ENCODE results near the gene ZP3.
A peak's percentile ranks its signal among the peaks of the same experiment; 100 is the strongest.
"Not testable (repeated sequence)": the region's sequence is repeated elsewhere in the genome, so short reads cannot be mapped to it uniquely, and the experiment has no call there.

The ZP3 gene

DNA sequence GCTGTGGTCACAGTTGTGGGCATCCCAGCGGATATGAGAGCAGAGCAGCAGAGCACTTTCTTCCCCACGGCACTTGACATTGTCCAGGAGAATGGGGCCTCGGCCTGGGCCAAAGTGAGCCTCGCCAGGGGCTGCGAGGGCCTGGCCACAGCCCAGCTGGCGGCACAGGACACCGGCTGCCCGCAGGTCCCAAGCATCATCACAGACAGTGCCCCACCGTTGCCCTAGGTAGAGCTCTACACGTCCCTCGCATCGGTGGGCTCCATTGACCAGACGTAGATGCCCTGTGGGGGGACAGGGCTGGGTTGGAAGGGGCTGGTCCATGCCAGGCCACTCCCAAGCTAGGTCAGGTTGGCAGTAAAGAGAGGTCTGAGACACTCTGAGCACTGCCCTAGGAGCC lies 34.7 kb upstream of the ZP3 start:
- Histone ChIP-seq H3K9ac (peak overlapping the region in 5 of 11 experiments; percentile 20 to 69 (median 59); a peak in 5 of 22 replicates), H3K9me3 (replicated peaks in 1 of 11) (no peaks in the 10 kb centered on the region), H4K20me1 (no peaks in the 10 kb centered on the region), H3K36me3 (no peaks in the 10 kb centered on the region), H3K4me3 (no peak overlapping the region), H3K4me1 (peaks cover 37 to 52% (median 43%) of the 10 kb centered on the region in 10 experiments), H3K27ac (peak overlapping the region in 10 of 11 experiments; percentile 29 to 85 (median 66); a peak in 16 of 22 replicates), H3K4me2 (peak overlapping the region in 10 of 11 experiments; percentile 40 to 83 (median 71); a peak in 17 of 22 replicates), H3K27me3 (no peaks in the 10 kb centered on the region)
- no peak for TF ChIP-seq Cebpa-rat (IDR thresholded peaks at IDR 0.05)

DNA sequence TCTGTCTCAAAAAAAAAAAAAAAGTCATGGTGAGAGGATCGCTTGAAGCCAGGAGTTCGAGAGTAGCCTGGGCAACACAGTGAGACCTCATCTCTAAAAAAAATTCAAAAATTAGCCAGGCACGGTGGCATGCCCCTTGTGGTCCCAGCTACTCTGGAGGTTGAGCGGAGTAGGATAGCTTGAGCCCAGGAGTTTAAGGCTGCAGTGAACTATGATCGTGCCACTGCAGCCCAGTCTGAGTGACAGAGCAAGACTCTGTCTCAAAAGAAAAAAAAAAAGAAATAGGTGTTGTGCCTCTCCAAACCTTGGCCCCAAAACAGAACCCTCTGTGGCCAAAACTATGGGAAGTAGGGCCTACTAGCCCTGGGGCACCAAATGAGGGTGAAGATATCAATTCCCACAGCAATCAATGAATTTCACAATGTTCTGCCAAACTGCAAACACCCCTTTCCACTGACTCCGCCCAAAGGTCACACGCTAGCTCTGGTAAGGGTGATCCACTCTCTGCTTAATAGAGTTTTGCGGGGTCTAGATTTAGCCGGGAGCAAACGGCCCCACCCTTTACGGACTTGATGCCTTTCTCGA lies 32.1 kb upstream of the ZP3 start:
- Histone ChIP-seq H3K4me1 (peaks cover 37 to 64% (median 52%) of the 10 kb centered on the region in 10 experiments), H3K36me3 (no peaks in the 10 kb centered on the region), H3K27me3 (no peaks in the 10 kb centered on the region), H3K27ac (peak overlapping the region; percentile 31 to 90 (median 84); a peak in 21 of 22 replicates), H3K4me2 (peak overlapping the region; percentile 59 to 100 (median 98)), H3K9me3 (replicated peaks in 1 of 11) (no peaks in the 10 kb centered on the region), H3K9ac (peak overlapping the region; percentile 36 to 91 (median 83); a peak in 20 of 22 replicates), H3K4me3 (peak overlapping the region; percentile 60 to 81 (median 70); a peak in 18 of 20 replicates), H4K20me1 (no peaks in the 10 kb centered on the region)
- peak in 2 of 11 experiments; percentile 13 to 58; a peak in 2 of 22 replicates for TF ChIP-seq Cebpa-rat (IDR thresholded peaks at IDR 0.05)

- Histone ChIP-seq H3K4me1 (peaks cover 34 to 65% (median 53%) of the 10 kb centered on the region in 10 experiments), H3K9me3 (replicated peaks in 1 of 11) (no peaks in the 10 kb centered on the region), H4K20me1 (no peaks in the 10 kb centered on the region), H3K4me2 (peak overlapping the region; percentile 94 to 100 (median 98)), H3K9ac (peak overlapping the region; percentile 75 to 91 (median 84)), H3K27ac (peak overlapping the region; percentile 65 to 90 (median 84)), H3K27me3 (no peaks in the 10 kb centered on the region), H3K36me3 (no peaks in the 10 kb centered on the region), H3K4me3 (peak overlapping the region; percentile 60 to 81 (median 70))
- no peak for TF ChIP-seq Cebpa-rat (IDR thresholded peaks at IDR 0.05)
Measured at GRCh38 chr7:76393116-76394031, 31.4 kb upstream of the ZP3 start.

DNA sequence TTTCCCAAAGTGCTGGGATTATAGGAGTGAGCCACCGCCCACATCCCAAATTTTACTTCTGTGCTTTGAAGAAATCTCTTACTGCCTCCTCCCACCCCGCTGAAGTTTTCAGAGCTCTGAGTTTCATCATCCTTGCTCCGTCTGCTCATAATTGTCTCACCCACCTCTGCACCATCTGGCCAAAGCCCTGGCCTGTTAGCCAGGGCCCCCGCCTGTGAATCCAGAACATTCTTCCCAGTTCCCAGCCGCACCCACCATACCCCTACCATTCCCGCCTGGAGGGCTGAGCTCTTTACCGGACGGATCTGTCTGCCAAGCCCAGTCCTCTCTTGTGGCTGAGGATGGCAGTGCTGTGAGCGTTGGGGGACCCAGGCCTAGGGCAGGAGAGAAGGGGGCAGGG lies 29.8 kb upstream of the ZP3 start:
- Histone ChIP-seq H3K9ac (peak overlapping the region in 1 of 11 experiments; percentile 28; a peak in 1 of 22 replicates), H3K4me3 (no peak overlapping the region), H3K27me3 (no peaks in the 10 kb centered on the region), H4K20me1 (no peaks in the 10 kb centered on the region), H3K27ac (no peak overlapping the region; a peak in 1 of 22 replicates), H3K9me3 (replicated peaks in 1 of 11) (no peaks in the 10 kb centered on the region), H3K4me1 (peaks cover 19 to 49% (median 37%) of the 10 kb centered on the region in 10 experiments), H3K36me3 (no peaks in the 10 kb centered on the region), H3K4me2 (peak overlapping the region in 3 of 11 experiments; percentile 1 to 20 (median 10); a peak in 1 of 22 replicates)
- no peak for TF ChIP-seq Cebpa-rat (IDR thresholded peaks at IDR 0.05)

DNA sequence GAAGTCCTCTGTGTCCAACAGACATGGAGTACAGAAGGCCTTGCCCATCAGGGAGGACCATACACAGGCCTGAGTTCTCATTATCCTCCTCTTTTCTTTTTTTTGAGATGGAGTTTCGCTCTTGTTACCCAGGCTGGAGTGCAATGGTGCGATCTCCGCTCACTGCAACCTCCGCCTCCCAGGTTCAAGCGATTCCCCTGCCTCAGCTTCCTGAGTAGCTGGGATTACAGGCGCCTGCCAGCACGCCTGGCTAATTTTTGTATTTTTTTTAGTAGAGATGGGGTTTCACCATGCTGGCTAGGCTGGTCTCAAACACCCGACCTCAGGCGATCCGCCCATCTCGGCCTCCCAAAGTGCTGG lies 29.2 kb upstream of the ZP3 start:
- H3K36me3 ChIP-seq; H3K27ac ChIP-seq; H3K27me3 ChIP-seq; H4K20me1 ChIP-seq; H3K9ac ChIP-seq; H3K4me3 ChIP-seq; H3K9me3 ChIP-seq (replicated peaks in 1 of 11): not testable (repeated sequence)
- H3K4me1 ChIP-seq = peaks cover 17 to 46% (median 34%) of the 10 kb centered on the region in 10 experiments
- H3K4me2 ChIP-seq = peak overlapping the region in 3 of 11 experiments; percentile 5 to 15 (median 10); a peak in 1 of 22 replicates

DNA sequence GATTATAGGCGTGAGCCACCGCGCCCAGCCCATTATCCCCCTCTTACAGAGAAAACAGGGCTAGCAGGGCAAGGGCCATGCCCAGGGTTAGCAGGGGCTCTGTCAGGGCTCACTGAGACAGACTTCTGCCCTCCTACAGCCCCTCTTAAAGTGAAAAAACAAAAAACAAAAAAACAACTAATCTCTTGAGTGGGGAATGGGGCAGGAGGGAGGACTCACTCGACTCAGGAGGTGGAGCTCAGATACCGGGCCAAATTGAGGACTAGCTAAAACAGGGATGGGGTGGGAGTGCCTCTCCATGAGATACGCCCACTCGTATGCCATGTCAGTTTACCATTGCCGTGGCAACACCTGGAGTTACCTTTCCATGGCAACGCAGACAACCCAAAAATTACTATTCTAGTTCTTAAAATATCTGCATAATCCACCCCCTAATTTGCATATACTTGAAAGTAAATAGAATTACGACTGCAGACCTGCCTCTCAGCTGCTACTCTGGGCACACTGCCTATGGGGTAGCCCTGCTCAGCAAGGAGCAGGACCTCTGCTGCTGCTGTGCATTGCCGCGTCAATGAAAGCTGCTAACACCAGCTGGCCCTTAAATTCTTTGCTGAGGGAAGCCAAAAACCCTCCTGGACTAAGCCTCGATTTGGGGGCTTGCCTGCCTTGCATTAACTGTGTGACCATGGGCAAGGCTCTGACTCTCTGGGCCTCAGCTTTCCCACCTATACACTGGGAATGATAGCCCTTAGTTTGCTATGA lies 28.6 kb upstream of the ZP3 start:
- no peak overlapping the region for H3K4me3 ChIP-seq
- H3K27ac ChIP-seq = no peak overlapping the region
- H3K27me3 ChIP-seq = no peaks in the 10 kb centered on the region
- H3K4me1 ChIP-seq = peaks cover 17 to 46% (median 34%) of the 10 kb centered on the region in 10 experiments
- H3K4me2 ChIP-seq = peak overlapping the region in 2 of 11 experiments; percentile 5 to 10; a peak in 2 of 22 replicates
- no peak overlapping the region for H3K9ac ChIP-seq
- no peaks in the 10 kb centered on the region for H3K36me3 ChIP-seq
- no peaks in the 10 kb centered on the region for H4K20me1 ChIP-seq
- H3K9me3 ChIP-seq (replicated peaks in 1 of 11) = no peaks in the 10 kb centered on the region
- no peak for TF ChIP-seq Cebpa-rat (IDR thresholded peaks at IDR 0.05)

DNA sequence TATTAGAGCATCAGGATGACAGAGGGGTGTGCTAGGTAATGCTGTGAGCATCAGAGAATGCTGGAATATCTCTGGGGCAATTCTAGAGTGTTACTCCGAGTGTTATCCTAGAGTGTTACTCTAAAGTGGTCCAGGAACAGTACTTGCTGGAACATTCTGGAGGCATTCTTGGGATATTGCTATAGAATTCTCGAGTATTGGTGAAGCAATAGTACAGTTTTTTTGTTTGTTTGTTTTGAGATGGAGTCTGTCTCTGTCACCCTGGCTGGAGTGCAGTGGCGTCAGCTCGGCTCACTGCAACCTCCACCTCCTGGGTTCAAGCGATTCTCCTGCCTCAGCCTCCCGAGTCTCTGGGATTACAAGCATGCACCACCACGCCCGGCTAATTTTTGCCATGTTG lies 27.9 kb upstream of the ZP3 start:
- Histone ChIP-seq H3K27ac (no peak overlapping the region), H4K20me1 (no peaks in the 10 kb centered on the region), H3K4me2 (peak overlapping the region in 10 of 11 experiments; percentile 57 to 78 (median 70); a peak in 8 of 22 replicates), H3K9me3 (replicated peaks in 1 of 11) (no peaks in the 10 kb centered on the region), H3K9ac (no peak overlapping the region), H3K4me3 (no peak overlapping the region), H3K4me1 (peaks cover 17 to 43% (median 33%) of the 10 kb centered on the region in 10 experiments), H3K27me3 (no peaks in the 10 kb centered on the region), H3K36me3 (no peaks in the 10 kb centered on the region)
- TF ChIP-seq Cebpa-rat (IDR thresholded peaks at IDR 0.05) = no peak

- H3K27ac ChIP-seq = peak overlapping the region in 6 of 11 experiments; percentile 18 to 48 (median 26); a peak in 5 of 22 replicates
- TF ChIP-seq Cebpa-rat (IDR thresholded peaks at IDR 0.05) = no peak
- H3K36me3 ChIP-seq = no peaks in the 10 kb centered on the region
- no peaks in the 10 kb centered on the region for H3K9me3 ChIP-seq (replicated peaks in 1 of 11)
- H3K9ac ChIP-seq = peak overlapping the region in 9 of 11 experiments; percentile 23 to 58 (median 41); a peak in 9 of 22 replicates
- peak overlapping the region; percentile 57 to 78 (median 69) for H3K4me2 ChIP-seq
- H3K27me3 ChIP-seq = no peaks in the 10 kb centered on the region
- no peaks in the 10 kb centered on the region for H4K20me1 ChIP-seq
- peaks cover 13 to 40% (median 29%) of the 10 kb centered on the region in 10 experiments for H3K4me1 ChIP-seq
- peak overlapping the region in 9 of 10 experiments; percentile 39 to 54 (median 45); a peak in 16 of 20 replicates for H3K4me3 ChIP-seq
Measured at GRCh38 chr7:76397409-76398183, 27.2 kb upstream of the ZP3 start.
